Measurements from ENCODE around the gene ZNF592.

The ZNF592 gene

DNA sequence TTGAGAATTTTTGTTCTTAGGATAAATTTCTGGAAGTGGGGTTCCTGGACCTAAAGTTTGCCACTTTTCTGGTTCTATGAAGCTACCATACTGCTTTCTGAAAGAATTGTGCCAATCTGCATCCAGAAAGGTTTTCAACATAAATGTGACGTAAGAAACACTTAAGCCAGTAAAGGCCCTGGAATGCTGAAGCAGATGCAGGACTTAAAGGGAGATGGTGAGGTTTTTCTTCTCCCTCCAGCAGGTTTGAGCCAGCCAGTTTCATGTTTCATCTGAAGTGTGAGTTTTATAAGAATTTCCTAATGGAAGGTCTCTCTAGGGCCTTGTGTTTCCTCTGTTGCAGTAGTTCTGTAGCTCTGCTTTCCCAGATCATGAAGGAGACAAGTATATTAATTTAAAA, 33.1 kb downstream of the ZNF592 start:
- H3K4me1 ChIP-seq (ENCODE audit: control insufficient read depth, insufficient read depth, low read length): no peaks in the 10 kb centered on the region
- ChIA-PET POLR2A (interaction anchor here (0.7 kb wide), 1 partner anchor 75 kb away, joined by 4 read pairs; no protein-coding TSS in a partner anchor), CTCF (interaction anchor here (0.8 kb wide), 1 partner anchor 27 kb away, joined by 6 read pairs; no protein-coding TSS in a partner anchor)
- H3K9me3 ChIP-seq (ENCODE audit: control insufficient read depth, insufficient read depth, low read depth, low read length): no peaks in the 10 kb centered on the region
- H3K4me3 ChIP-seq (ENCODE audit: low read depth, low read length): no peak overlapping the region
- H3K36me3 ChIP-seq (ENCODE audit: control insufficient read depth in 2 of 2, insufficient read depth in 1 of 2, low read length in 2 of 2): peaks cover 30 to 59% of the 10 kb centered on the region in 2 experiments
- no peak for TF ChIP-seq ZNF391 (tag by site-specific recombination; IDR thresholded peaks at IDR 0.05; ENCODE audit: borderline replicate concordance, low read depth)
- no peak for TF ChIP-seq ZNF26 (tag by site-specific recombination; IDR thresholded peaks at IDR 0.05)
- TF ChIP-seq ZNF23 (tag by site-specific recombination; IDR thresholded peaks at IDR 0.05; ENCODE audit: borderline replicate concordance): no peak
- no peak for TF ChIP-seq SALL2 (tag by site-specific recombination; IDR thresholded peaks at IDR 0.05; ENCODE audit: borderline replicate concordance)
- no peak for TF ChIP-seq ZNF394 (tag by site-specific recombination; IDR thresholded peaks at IDR 0.05; ENCODE audit: borderline replicate concordance)
- no peak for TF ChIP-seq HOXD13 (CRISPR knock-in tag; IDR thresholded peaks at IDR 0.05; ENCODE audit: borderline replicate concordance)
- TF ChIP-seq ZNF302 (tag by site-specific recombination; IDR thresholded peaks at IDR 0.05; ENCODE audit: low read depth): no peak
- TF ChIP-seq GLI4 (tag by site-specific recombination; IDR thresholded peaks at IDR 0.05): no peak
- TF ChIP-seq, protein P1, sequence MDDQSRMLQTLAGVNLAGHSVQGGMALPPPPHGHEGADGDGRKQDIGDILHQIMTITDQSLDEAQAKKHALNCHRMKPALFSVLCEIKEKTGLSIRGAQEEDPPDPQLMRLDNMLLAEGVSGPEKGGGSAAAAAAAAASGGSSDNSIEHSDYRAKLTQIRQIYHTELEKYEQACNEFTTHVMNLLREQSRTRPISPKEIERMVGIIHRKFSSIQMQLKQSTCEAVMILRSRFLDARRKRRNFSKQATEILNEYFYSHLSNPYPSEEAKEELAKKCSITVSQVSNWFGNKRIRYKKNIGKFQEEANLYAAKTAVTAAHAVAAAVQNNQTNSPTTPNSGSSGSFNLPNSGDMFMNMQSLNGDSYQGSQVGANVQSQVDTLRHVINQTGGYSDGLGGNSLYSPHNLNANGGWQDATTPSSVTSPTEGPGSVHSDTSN (CRISPR knock-in tag; IDR thresholded peaks at IDR 0.05): no peak
- no peak for TF ChIP-seq GLIS1 (tag by site-specific recombination; IDR thresholded peaks at IDR 0.05)
- no peak for TF ChIP-seq ZNF510 (tag by site-specific recombination; IDR thresholded peaks at IDR 0.05; ENCODE audit: insufficient replicate concordance)
- no peak for TF ChIP-seq ZNF221 (tag by site-specific recombination; IDR thresholded peaks at IDR 0.05; ENCODE audit: borderline replicate concordance)
- TF ChIP-seq ZNF654 (tag by site-specific recombination; IDR thresholded peaks at IDR 0.05; ENCODE audit: low read depth): no peak
- H3K27ac ChIP-seq (ENCODE audit: extremely low read depth, low read depth, low read length): no peak overlapping the region

DNA sequence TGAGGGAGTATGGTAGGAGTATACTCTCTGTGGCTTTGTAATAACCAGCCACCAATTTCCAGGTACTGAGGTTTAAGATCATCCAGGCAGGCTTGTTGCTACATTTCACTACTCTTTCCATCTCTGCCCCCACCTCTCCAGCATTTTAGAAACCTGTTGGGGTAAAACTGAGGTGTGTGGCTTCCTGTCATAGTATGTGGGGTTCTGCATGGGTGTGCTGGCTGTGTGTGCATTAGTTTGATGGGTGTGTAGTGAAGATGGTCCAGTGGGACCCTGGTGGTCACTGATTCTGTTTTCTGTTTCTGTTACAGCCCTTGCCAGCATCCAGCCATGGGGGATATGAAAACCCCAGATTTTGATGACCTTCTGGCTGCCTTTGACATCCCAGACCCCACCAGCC, 34.0 kb downstream of the ZNF592 start:
- TF ChIP-seq, protein P2, sequence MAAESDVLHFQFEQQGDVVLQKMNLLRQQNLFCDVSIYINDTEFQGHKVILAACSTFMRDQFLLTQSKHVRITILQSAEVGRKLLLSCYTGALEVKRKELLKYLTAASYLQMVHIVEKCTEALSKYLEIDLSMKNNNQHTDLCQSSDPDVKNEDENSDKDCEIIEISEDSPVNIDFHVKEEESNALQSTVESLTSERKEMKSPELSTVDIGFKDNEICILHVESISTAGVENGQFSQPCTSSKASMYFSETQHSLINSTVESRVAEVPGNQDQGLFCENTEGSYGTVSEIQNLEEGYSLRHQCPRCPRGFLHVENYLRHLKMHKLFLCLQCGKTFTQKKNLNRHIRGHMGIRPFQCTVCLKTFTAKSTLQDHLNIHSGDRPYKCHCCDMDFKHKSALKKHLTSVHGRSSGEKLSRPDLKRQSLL (tag by site-specific recombination; IDR thresholded peaks at IDR 0.05): no peak
- TF ChIP-seq ZSCAN23 (tag by site-specific recombination; IDR thresholded peaks at IDR 0.05) (no peak), ZNF423 (tag by site-specific recombination; IDR thresholded peaks at IDR 0.05) (no peak), ZNF639 (tag by site-specific recombination; IDR thresholded peaks at IDR 0.05) (no peak), MYNN (tag by site-specific recombination; IDR thresholded peaks at IDR 0.05; ENCODE audit: borderline replicate concordance) (no peak), ZNF747 (tag by site-specific recombination; IDR thresholded peaks at IDR 0.05) (no peak), ZNF239 (tag by site-specific recombination; IDR thresholded peaks at IDR 0.05) (no peak), GLI2 (tag by site-specific recombination; IDR thresholded peaks at IDR 0.05; ENCODE audit: borderline replicate concordance, low read depth) (no peak)
- ChIA-PET CTCF (no interaction called here), POLR2A (no interaction called here)

More for the DNA sequence above, 34.0 kb downstream of the ZNF592 start:
- no peaks in the 10 kb centered on the region for H3K9me3 ChIP-seq (ENCODE audit: control insufficient read depth, insufficient read depth, low read depth, low read length)
- no peaks in the 10 kb centered on the region for H3K4me1 ChIP-seq (ENCODE audit: control insufficient read depth, insufficient read depth, low read length)
- no peak overlapping the region for H3K27ac ChIP-seq (ENCODE audit: extremely low read depth, low read depth, low read length)
- peaks cover 32 to 63% of the 10 kb centered on the region in 2 experiments for H3K36me3 ChIP-seq (ENCODE audit: control insufficient read depth in 2 of 2, insufficient read depth in 1 of 2, low read length in 2 of 2)
- H3K4me3 ChIP-seq (ENCODE audit: low read depth, low read length): no peak overlapping the region
